ENCODE measurements around the gene MYRFL.
"Not testable (repeated sequence)": the region's sequence is repeated elsewhere in the genome, so short reads cannot be mapped to it uniquely, and the experiment has no call there.

Gene MYRFL

GRCh38 chr12:69844416-69844815 lies 19.4 kb downstream of the MYRFL start:
- DNase-seq: peak; percentile 70 to 89

- DNase-seq: peak in 1 of 2 experiments; percentile 45
These were observed 19.8 kb downstream of the MYRFL start for GRCh38 chr12:69844836-69845235.

GRCh38 chr12:69846976-69847375 lies 21.9 kb downstream of the MYRFL start:
- no peak for DNase-seq

GRCh38 chr12:69851976-69852375 lies 26.9 kb downstream of the MYRFL start:
- no peak for DNase-seq

GRCh38 chr12:69853176-69853961 lies 28.3 kb downstream of the MYRFL start:
- not testable (repeated sequence) for DNase-seq

GRCh38 chr12:69866698-69867097 lies 41.7 kb downstream of the MYRFL start:
- no peak for DNase-seq

GRCh38 chr12:69868695-69869094 lies 43.7 kb downstream of the MYRFL start:
- DNase-seq: no peak

GRCh38 chr12:69872804-69873203 lies 47.8 kb downstream of the MYRFL start:
- DNase-seq: no peak

- DNase-seq: no peak
These were observed 48.4 kb downstream of the MYRFL start for GRCh38 chr12:69873429-69873828.

GRCh38 chr12:69874606-69875005 lies 49.6 kb downstream of the MYRFL start:
- no peak for DNase-seq

GRCh38 chr12:69875416-69875935 lies 50.4 kb downstream of the MYRFL start:
- DNase-seq: no peak

- peak; percentile 60 to 87 for DNase-seq
These were observed 54.3 kb downstream of the MYRFL start for GRCh38 chr12:69879007-69879960.

GRCh38 chr12:69880571-69880970 lies 55.5 kb downstream of the MYRFL start:
- DNase-seq: peak in 1 of 2 experiments; percentile 24

- DNase-seq: peak; percentile 37 to 85
These were observed 56.7 kb downstream of the MYRFL start for GRCh38 chr12:69881771-69882170.

GRCh38 chr12:69884386-69884785 lies 59.4 kb downstream of the MYRFL start:
- DNase-seq: no peak

- peak in 1 of 2 experiments; percentile 59 for DNase-seq
These were observed 60.6 kb downstream of the MYRFL start for GRCh38 chr12:69885658-69886057.

- DNase-seq: peak; percentile 84 to 97
These were observed 61.1 kb downstream of the MYRFL start for GRCh38 chr12:69886109-69886508.

- DNase-seq: peak in 1 of 2 experiments; percentile 59
These were observed 61.7 kb downstream of the MYRFL start for GRCh38 chr12:69886715-69887114.

GRCh38 chr12:69888901-69889300 lies 63.9 kb downstream of the MYRFL start:
- peak in 1 of 2 experiments; percentile 73 for DNase-seq

- no peak for DNase-seq
These were observed 69.9 kb downstream of the MYRFL start for GRCh38 chr12:69894800-69895383.

- DNase-seq: no peak
These were observed 71.8 kb downstream of the MYRFL start for GRCh38 chr12:69896653-69897381.

GRCh38 chr12:69897744-69898143 lies 72.7 kb downstream of the MYRFL start:
- DNase-seq: no peak
